GM23338 (cell line): ENCODE measurements around the gene ANKZF1. TPM values are rescaled to one million over a fixed set of nuclear protein-coding genes. Genes with fewer than 3 reads are reported as not detected.

Source experiments
- ATAC-seq: fragments of 200-7000 bp; cut with Tn5 transposase; 3 replicates; pipeline ENCODE4 v1.9.1; 2020
- DNase-seq: peaks from one replicate; pipeline ENCODE4 v3.0.0-alpha.2; 2015; ENCODE audit warnings: low spot score
- H2AFZ ChIP-seq: fragments of 200-600 bp; sonication (generic); 2 replicates; pipeline ENCODE4 v1.8.0; 2016; ENCODE audit warnings: antibody characterized with exemption, mild to moderate bottlenecking, moderate library complexity
- H3F3A ChIP-seq: fragments of 200-600 bp; sonication (generic); replicated peaks from 2 replicates; pipeline ENCODE4 v1.8.0; 2017; ENCODE audit warnings: antibody characterized with exemption, mixed run types, low read depth
- H3K27ac ChIP-seq: fragments of 200-600 bp; sonication (generic); 2 replicates; pipeline ENCODE4 v1.6.1; 2016; ENCODE audit warnings: low read depth
- H3K27me3 ChIP-seq: fragments of 200-600 bp; sonication (generic); 2 replicates; pipeline ENCODE4 v1.8.0; 2016; ENCODE audit warnings: mild to moderate bottlenecking, mixed run types, moderate library complexity; ENCODE audit not compliant: insufficient read depth
- H3K36me3 ChIP-seq: fragments of 200-600 bp; sonication (generic); 2 replicates; pipeline ENCODE4 v1.8.0; 2016; ENCODE audit warnings: mild to moderate bottlenecking; ENCODE audit not compliant: insufficient read depth
- H3K4me1 ChIP-seq: fragments of 200-600 bp; sonication (generic); 2 replicates; pipeline ENCODE4 v1.8.0; 2016; ENCODE audit warnings: mild to moderate bottlenecking, moderate library complexity; ENCODE audit not compliant: insufficient read depth
- H3K4me2 ChIP-seq: fragments of 200-600 bp; sonication (generic); 2 replicates; pipeline ENCODE4 v1.7.1; 2017; ENCODE audit warnings: mixed run types
- H3K4me3 ChIP-seq: fragments of 200-600 bp; sonication (generic); 2 replicates; pipeline ENCODE4 v1.6.1; 2016; ENCODE audit warnings: mixed run types
- H3K79me2 ChIP-seq: fragments of 200-600 bp; sonication (generic); replicated peaks from 2 replicates; pipeline ENCODE4 v1.8.0; 2017; ENCODE audit warnings: mild to moderate bottlenecking; ENCODE audit not compliant: insufficient read depth
- H3K9me2 ChIP-seq: fragments of 200-600 bp; sonication (generic); 2 replicates; pipeline ENCODE4 v1.8.0; 2017; ENCODE audit not compliant: insufficient read depth
- H4K20me1 ChIP-seq: fragments of 200-600 bp; sonication (generic); replicated peaks from 2 replicates; pipeline ENCODE4 v1.8.0; 2017; ENCODE audit warnings: mild to moderate bottlenecking; ENCODE audit not compliant: insufficient read depth
- H3K27ac Mint-ChIP-seq: 2 replicates; pipeline ENCODE4 v1.8.0; 2020; ENCODE audit warnings: inconsistent platforms, mild to moderate bottlenecking, moderate library complexity, mixed read lengths
- H3K27me3 Mint-ChIP-seq: 3 replicates; pipeline ENCODE4 v1.8.0; 2022; ENCODE audit warnings: low read depth, mild to moderate bottlenecking, moderate library complexity, mixed read lengths, inconsistent platforms; ENCODE audit not compliant: insufficient read depth, poor library complexity
- H3K36me3 Mint-ChIP-seq: 3 replicates; pipeline ENCODE4 v1.8.0; 2021; ENCODE audit warnings: low read depth, mild to moderate bottlenecking, inconsistent platforms, moderate library complexity, mixed read lengths
- H3K4me1 Mint-ChIP-seq: 3 replicates; pipeline ENCODE4 v1.8.0; 2020; ENCODE audit warnings: mild to moderate bottlenecking, inconsistent platforms, mixed read lengths
- H3K4me3 Mint-ChIP-seq: 3 replicates; pipeline ENCODE4 v1.8.0; 2021; ENCODE audit warnings: moderate library complexity, mild to moderate bottlenecking, inconsistent platforms, mixed read lengths
- H3K9me3 Mint-ChIP-seq: 3 replicates; pipeline ENCODE4 v1.8.0; 2020; ENCODE audit warnings: moderate library complexity, mild to moderate bottlenecking, inconsistent platforms, mixed read lengths
- CREB1 ChIP-seq: fragments of 250-450 bp; sonication (Bioruptor Pico); IDR thresholded peaks from 2 replicates; pipeline ENCODE4 v1.5.0; 2020; ENCODE audit warnings: low read depth, mild to moderate bottlenecking, moderate library complexity
- EZH2 ChIP-seq: fragments of 200-600 bp; sonication (generic); IDR thresholded peaks from one replicate; pipeline ENCODE4 v1.8.0; 2017; ENCODE audit warnings: antibody characterized with exemption, mild to moderate bottlenecking, low read depth; ENCODE audit not compliant: unreplicated experiment
- EZH2phosphoT487 ChIP-seq: fragments of 200-600 bp; sonication (generic); IDR thresholded peaks from one replicate; pipeline ENCODE4 v1.8.1; 2018; ENCODE audit warnings: antibody characterized with exemption; ENCODE audit not compliant: unreplicated experiment
- JUNB ChIP-seq: IDR thresholded peaks from one replicate; pipeline ENCODE4 v1.6.1; 2016; ENCODE audit warnings: antibody characterized with exemption; ENCODE audit not compliant: unreplicated experiment
- POLR2AphosphoS5 ChIP-seq: IDR thresholded peaks from 2 replicates; pipeline ENCODE4 v1.6.1; 2016; ENCODE audit warnings: antibody characterized with exemption, low read depth
- STAT1 ChIP-seq: IDR thresholded peaks from one replicate; pipeline ENCODE4 v1.6.1; 2016; ENCODE audit warnings: antibody characterized with exemption; ENCODE audit not compliant: unreplicated experiment
- ZNF114 ChIP-seq: fragments of 250-450 bp; sonication (Bioruptor Pico); IDR thresholded peaks from 2 replicates; pipeline ENCODE4 v1.5.0; 2020; ENCODE audit warnings: mild to moderate bottlenecking, moderate library complexity
- ZNF331 ChIP-seq: fragments of 250-450 bp; sonication (Bioruptor Pico); IDR thresholded peaks from 2 replicates; pipeline ENCODE4 v1.5.0; 2020; ENCODE audit warnings: low read depth, mild to moderate bottlenecking, moderate library complexity
- polyA plus RNA-seq: library from polyadenylated mRNA; unstranded; fragments of >200 nt; fragmentation: Nextera tagmentation; extraction: Ambion mirVana; gene quantifications from 2 replicates; pipeline ENCODE4 v1.2.1, GENCODE V29; 2016
- total RNA-seq: library from RNA; depleted of rRNA; stranded (reverse); fragments of >200 nt; shearing (Covaris generic); gene quantifications from 2 replicates; pipeline ENCODE4 v1.2.3, GENCODE V29; 2014
- TF ChIP-seq, protein P1 (sequence below), 2 experiments: fragments of 200-600 bp in 1 of 2; sonication (generic) in 1 of 2; conservative IDR thresholded peaks; 2 replicates each; pipeline versions ENCODE4 v1.5.1 to v1.6.1; 2016 to 2017; ENCODE audit warnings: antibody characterized with exemption in 2 of 2, low read depth in 2 of 2, mild to moderate bottlenecking in 2 of 2, moderate library complexity in 1 of 2
- TF ChIP-seq, protein P2 (sequence below): IDR thresholded peaks from 2 replicates; pipeline ENCODE4 v1.6.1; 2016; ENCODE audit warnings: antibody characterized with exemption
- TF ChIP-seq, protein P3 (sequence below): fragments of 250-450 bp; sonication (Bioruptor Pico); IDR thresholded peaks from 2 replicates; pipeline ENCODE4 v1.5.0; 2020; ENCODE audit warnings: mild to moderate bottlenecking, moderate library complexity
- TF ChIP-seq, protein P4 (sequence below): IDR thresholded peaks from one replicate; pipeline ENCODE4 v1.6.1; 2018; ENCODE audit warnings: antibody characterized with exemption; ENCODE audit not compliant: unreplicated experiment

The ANKZF1 gene
- total and polyA plus RNA-seq, 2 experiments from 2014 or later, result 29.9 to 61.9 TPM

DNA sequence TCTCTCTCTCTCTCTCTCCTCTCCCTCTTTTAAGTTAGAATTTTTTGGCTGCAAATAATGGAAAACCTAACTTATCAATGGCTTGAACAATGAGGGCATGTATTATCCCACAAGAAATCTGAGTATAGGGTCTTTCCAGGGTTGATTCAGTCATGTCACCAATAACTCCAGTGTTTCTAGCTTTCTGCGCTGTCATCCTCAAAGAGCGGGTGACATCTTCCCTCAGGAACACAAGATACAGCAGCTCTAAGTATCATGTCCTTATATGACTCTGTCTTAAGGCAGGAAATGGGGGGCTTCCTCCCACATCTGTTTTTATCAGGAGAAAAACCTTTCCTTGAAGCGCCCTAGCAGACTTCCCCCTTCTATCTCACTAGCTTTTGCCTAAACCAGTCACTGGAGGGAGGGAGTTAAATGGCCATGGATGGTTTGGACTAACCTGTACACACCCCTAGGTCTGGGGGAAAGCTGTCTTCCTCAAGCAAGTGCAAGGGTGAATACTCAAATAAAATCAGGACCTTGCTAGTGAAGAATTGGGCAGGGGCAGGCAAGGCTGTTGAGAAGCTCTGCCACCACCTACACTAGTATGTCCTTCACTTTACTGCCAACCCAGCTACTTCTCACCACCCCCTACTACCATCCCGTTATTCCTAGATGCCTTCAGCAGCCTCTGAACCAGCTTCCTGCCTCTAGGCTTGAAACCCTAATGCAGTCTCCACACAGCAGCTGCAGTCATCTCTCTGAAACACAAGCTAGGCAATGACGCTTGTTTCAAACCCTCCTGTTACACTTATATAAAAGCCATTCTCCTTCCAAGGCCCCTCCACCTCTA, 31.6 kb downstream of the ANKZF1 start:
- Mint-ChIP-seq H3K4me3 (no peak overlapping the region), H3K4me1 (no peaks in the 10 kb centered on the region), H3K27ac (no peak overlapping the region), H3K36me3 (no peaks in the 10 kb centered on the region), H3K27me3 (peaks cover 11% of the 10 kb centered on the region), H3K9me3 (no peaks in the 10 kb centered on the region)
- Histone ChIP-seq H3K4me3 (no peak overlapping the region), H3K36me3 (no peaks in the 10 kb centered on the region), H3K27ac (no peak overlapping the region), H3F3A (no peaks in the 10 kb centered on the region), H3K79me2 (no peaks in the 10 kb centered on the region), H2AFZ (no peak overlapping the region), H4K20me1 (no peaks in the 10 kb centered on the region), H3K4me1 (no peaks in the 10 kb centered on the region), H3K9me2 (no peaks in the 10 kb centered on the region), H3K4me2 (no peak overlapping the region), H3K27me3 (peaks cover 16% of the 10 kb centered on the region)
- DNase-seq (no peak), ATAC-seq (no peak)
- TF ChIP-seq ZNF331 (CRISPR knock-in tag) (no peak), JUNB (no peak), POLR2AphosphoS5 (no peak), STAT1 (no peak), CREB1 (no peak), EZH2 (no peak), EZH2phosphoT487 (no peak), ZNF114 (CRISPR knock-in tag) (no peak)
- TF ChIP-seq, protein P1, sequence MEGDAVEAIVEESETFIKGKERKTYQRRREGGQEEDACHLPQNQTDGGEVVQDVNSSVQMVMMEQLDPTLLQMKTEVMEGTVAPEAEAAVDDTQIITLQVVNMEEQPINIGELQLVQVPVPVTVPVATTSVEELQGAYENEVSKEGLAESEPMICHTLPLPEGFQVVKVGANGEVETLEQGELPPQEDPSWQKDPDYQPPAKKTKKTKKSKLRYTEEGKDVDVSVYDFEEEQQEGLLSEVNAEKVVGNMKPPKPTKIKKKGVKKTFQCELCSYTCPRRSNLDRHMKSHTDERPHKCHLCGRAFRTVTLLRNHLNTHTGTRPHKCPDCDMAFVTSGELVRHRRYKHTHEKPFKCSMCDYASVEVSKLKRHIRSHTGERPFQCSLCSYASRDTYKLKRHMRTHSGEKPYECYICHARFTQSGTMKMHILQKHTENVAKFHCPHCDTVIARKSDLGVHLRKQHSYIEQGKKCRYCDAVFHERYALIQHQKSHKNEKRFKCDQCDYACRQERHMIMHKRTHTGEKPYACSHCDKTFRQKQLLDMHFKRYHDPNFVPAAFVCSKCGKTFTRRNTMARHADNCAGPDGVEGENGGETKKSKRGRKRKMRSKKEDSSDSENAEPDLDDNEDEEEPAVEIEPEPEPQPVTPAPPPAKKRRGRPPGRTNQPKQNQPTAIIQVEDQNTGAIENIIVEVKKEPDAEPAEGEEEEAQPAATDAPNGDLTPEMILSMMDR (conservative IDR thresholded peaks at IDR 0.05; ENCODE audit: low read depth in 2 of 2), result no peak
- TF ChIP-seq, protein P2, sequence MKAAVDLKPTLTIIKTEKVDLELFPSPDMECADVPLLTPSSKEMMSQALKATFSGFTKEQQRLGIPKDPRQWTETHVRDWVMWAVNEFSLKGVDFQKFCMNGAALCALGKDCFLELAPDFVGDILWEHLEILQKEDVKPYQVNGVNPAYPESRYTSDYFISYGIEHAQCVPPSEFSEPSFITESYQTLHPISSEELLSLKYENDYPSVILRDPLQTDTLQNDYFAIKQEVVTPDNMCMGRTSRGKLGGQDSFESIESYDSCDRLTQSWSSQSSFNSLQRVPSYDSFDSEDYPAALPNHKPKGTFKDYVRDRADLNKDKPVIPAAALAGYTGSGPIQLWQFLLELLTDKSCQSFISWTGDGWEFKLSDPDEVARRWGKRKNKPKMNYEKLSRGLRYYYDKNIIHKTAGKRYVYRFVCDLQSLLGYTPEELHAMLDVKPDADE, result no peak
- TF ChIP-seq, protein P3, sequence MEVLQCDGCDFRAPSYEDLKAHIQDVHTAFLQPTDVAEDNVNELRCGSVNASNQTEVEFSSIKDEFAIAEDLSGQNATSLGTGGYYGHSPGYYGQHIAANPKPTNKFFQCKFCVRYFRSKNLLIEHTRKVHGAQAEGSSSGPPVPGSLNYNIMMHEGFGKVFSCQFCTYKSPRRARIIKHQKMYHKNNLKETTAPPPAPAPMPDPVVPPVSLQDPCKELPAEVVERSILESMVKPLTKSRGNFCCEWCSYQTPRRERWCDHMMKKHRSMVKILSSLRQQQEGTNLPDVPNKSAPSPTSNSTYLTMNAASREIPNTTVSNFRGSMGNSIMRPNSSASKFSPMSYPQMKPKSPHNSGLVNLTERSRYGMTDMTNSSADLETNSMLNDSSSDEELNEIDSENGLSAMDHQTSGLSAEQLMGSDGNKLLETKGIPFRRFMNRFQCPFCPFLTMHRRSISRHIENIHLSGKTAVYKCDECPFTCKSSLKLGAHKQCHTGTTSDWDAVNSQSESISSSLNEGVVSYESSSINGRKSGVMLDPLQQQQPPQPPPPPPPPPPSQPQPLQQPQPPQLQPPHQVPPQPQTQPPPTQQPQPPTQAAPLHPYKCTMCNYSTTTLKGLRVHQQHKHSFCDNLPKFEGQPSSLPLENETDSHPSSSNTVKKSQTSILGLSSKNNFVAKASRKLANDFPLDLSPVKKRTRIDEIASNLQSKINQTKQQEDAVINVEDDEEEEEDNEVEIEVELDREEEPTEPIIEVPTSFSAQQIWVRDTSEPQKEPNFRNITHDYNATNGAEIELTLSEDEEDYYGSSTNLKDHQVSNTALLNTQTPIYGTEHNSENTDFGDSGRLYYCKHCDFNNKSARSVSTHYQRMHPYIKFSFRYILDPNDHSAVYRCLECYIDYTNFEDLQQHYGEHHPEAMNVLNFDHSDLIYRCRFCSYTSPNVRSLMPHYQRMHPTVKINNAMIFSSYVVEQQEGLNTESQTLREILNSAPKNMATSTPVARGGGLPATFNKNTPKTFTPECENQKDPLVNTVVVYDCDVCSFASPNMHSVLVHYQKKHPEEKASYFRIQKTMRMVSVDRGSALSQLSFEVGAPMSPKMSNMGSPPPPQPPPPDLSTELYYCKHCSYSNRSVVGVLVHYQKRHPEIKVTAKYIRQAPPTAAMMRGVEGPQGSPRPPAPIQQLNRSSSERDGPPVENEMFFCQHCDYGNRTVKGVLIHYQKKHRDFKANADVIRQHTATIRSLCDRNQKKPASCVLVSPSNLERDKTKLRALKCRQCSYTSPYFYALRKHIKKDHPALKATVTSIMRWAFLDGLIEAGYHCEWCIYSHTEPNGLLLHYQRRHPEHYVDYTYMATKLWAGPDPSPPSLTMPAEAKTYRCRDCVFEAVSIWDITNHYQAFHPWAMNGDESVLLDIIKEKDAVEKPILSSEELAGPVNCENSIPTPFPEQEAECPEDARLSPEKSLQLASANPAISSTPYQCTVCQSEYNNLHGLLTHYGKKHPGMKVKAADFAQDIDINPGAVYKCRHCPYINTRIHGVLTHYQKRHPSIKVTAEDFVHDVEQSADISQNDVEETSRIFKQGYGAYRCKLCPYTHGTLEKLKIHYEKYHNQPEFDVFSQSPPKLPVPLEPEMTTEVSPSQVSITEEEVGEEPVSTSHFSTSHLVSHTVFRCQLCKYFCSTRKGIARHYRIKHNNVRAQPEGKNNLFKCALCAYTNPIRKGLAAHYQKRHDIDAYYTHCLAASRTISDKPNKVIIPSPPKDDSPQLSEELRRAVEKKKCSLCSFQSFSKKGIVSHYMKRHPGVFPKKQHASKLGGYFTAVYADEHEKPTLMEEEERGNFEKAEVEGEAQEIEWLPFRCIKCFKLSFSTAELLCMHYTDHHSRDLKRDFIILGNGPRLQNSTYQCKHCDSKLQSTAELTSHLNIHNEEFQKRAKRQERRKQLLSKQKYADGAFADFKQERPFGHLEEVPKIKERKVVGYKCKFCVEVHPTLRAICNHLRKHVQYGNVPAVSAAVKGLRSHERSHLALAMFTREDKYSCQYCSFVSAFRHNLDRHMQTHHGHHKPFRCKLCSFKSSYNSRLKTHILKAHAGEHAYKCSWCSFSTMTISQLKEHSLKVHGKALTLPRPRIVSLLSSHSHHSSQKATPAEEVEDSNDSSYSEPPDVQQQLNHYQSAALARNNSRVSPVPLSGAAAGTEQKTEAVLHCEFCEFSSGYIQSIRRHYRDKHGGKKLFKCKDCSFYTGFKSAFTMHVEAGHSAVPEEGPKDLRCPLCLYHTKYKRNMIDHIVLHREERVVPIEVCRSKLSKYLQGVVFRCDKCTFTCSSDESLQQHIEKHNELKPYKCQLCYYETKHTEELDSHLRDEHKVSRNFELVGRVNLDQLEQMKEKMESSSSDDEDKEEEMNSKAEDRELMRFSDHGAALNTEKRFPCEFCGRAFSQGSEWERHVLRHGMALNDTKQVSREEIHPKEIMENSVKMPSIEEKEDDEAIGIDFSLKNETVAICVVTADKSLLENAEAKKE, result no peak
- TF ChIP-seq, protein P4, sequence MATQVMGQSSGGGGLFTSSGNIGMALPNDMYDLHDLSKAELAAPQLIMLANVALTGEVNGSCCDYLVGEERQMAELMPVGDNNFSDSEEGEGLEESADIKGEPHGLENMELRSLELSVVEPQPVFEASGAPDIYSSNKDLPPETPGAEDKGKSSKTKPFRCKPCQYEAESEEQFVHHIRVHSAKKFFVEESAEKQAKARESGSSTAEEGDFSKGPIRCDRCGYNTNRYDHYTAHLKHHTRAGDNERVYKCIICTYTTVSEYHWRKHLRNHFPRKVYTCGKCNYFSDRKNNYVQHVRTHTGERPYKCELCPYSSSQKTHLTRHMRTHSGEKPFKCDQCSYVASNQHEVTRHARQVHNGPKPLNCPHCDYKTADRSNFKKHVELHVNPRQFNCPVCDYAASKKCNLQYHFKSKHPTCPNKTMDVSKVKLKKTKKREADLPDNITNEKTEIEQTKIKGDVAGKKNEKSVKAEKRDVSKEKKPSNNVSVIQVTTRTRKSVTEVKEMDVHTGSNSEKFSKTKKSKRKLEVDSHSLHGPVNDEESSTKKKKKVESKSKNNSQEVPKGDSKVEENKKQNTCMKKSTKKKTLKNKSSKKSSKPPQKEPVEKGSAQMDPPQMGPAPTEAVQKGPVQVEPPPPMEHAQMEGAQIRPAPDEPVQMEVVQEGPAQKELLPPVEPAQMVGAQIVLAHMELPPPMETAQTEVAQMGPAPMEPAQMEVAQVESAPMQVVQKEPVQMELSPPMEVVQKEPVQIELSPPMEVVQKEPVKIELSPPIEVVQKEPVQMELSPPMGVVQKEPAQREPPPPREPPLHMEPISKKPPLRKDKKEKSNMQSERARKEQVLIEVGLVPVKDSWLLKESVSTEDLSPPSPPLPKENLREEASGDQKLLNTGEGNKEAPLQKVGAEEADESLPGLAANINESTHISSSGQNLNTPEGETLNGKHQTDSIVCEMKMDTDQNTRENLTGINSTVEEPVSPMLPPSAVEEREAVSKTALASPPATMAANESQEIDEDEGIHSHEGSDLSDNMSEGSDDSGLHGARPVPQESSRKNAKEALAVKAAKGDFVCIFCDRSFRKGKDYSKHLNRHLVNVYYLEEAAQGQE, result no peak
